Stimulated activated CD8-positive, alpha-beta memory T cell treated with anti-CD3 and anti-CD28 coated beads, Interleukin-7, amount 100 ng/mL, for 48 hours (primary cell): Measurements from ENCODE around the gene CCL4.
"Not testable (repeated sequence)": the region's sequence is repeated elsewhere in the genome, so short reads cannot be mapped to it uniquely, and the experiment has no call there.

Experiments
- DNase-seq, 2 donors: peaks; one replicate each; pipeline ENCODE4 v3.0.0-alpha.2; 2020; ENCODE audit warnings: low read depth in 1 of 2; ENCODE audit errors: extremely low read depth in 1 of 2

Gene CCL4

GRCh38 chr17:36103401-36103975 is at the start of gene CCL4:
CCL4 (plus strand) TSS chr17:36103827; CDS start chr17:36103906, 79 bp downstream.
- DNase-seq: peak; percentile 45 to 56

DNA sequence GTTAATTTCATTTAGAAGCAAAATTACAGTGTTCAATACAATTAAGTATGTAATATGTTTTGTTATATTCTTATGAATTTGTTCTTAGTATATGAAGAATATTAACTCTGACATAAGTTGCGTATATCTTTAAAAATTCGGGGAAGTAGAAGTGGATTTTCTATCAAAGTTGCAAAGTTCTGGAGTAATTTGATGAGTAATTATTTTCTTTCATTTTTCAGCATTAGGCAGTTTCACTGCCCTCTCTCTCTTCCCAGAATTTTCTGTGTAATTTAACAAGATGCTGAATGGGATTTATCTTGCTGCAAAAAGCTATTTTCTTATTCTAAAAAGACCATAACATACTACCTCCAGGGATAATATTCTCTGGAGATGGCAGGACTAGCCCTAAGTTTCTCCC is 48.5 kb upstream of the CCL4 start:
- no peak for DNase-seq

- DNase-seq: no peak
Measured at GRCh38 chr17:36055921-36056520, 47.6 kb upstream of the CCL4 start.

GRCh38 chr17:36057911-36058310 is 45.7 kb upstream of the CCL4 start:
- DNase-seq: no peak

DNA sequence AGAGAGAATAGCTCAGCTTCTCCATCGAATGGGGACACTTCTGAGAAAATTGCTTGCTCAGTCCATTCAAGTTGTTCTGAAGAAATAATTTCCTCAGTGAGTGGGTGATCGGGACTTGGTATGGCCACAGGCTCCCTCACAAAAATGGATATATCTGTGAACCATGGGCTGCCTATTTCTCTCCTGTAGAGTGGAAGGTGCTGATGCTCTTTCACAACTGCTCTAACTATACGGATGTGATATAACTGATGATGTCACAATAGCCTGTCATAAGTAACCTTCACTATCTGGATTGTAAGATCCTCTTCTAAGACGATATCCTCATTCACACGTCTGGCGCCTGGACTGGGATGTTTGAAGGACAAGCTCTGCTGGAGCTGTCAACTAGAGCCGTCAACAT is 44.2 kb upstream of the CCL4 start:
- DNase-seq: no peak

DNA sequence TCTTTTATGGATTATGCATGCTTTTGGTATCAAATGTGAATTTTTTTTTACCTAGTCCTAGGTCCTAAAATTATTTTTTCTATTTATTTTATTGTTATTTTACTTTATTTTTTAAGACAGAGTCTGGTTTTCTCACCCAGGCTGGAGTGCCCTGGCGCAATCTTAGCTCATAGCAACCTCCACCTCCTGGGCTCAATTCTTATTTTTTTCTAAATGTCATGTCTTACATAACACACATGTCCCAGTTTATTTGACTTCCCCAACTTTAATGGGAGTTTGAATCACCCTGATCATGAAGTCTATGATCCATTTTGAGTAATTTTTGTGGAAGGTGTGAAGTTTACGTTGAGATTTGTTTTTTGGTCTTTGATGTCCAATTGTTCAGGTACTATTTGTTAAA is 42.8 kb upstream of the CCL4 start:
- no peak for DNase-seq

GRCh38 chr17:36063786-36064541 is 39.7 kb upstream of the CCL4 start, which contains the start of gene CCL18:
CCL18 (plus strand) TSS chr17:36064272; CDS start chr17:36064343, 71 bp downstream.
- no peak for DNase-seq

DNA sequence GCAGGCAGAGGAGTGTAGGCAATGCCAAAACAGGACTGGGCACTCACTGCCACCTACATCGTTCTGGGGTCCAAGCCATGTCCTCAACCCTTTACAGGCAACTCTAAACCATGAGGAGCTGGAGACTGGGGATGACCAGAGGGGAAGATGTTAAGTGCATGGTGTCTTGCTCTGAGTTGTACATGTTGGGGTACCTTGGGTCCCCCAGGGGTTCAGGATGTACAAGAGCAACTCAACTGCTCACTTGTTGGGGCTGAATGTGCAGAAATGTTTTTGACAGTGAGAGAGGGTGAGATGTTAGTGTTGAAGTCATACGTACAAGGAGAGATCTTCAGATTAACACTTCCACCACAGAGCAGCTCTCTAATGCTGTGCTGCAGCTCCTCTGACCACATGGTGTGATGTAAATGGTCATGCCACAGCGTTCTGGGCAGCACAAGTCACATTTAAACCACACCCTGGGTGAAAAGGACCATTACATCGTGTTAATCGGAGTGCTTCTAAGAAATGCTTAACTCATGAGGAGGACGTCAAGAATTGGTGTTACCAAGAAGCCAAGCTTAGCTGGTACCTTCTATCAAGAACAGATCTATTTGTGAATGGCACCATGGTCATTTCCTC is 37.2 kb upstream of the CCL4 start:
- DNase-seq: no peak

GRCh38 chr17:36068524-36068923 is 35.1 kb upstream of the CCL4 start:
- DNase-seq: no peak

DNA sequence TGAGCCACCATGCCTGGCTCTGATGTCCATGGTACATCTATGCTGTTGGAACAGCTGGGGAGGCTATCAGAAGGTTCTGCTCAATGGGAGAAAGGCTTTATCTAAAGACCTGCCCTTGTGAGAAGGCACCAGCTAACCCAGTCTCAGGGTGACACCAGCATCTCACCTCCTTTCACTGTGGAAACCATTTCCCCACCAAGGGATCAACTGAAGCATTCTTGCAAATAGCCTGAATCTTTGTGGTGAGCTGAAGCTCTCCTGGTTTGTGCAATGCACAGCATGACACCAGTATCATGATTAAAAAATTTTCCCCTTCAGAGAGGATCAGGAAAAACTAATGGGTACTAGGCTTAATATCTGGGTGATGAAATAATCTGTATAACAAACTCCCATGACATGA is 34.5 kb upstream of the CCL4 start:
- DNase-seq: no peak

DNA sequence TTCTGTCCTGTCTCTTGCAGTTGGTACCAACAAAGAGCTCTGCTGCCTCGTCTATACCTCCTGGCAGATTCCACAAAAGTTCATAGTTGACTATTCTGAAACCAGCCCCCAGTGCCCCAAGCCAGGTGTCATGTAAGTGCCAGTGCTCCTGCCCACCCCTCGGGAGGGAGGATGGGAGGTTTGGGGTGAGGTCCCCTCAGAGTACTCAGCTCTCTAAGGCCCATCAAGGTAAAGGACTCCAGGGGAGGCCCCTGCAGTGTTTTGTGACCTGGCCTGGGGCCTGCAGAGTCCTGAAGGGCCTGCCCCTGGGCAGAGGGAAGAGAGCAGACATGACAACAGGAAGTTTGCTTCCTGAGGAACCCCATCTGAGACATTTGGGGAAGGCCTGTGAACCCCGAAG is 33.2 kb upstream of the CCL4 start:
- no peak for DNase-seq

- DNase-seq: no peak
Measured at GRCh38 chr17:36071751-36072150, 31.9 kb upstream of the CCL4 start.

DNA sequence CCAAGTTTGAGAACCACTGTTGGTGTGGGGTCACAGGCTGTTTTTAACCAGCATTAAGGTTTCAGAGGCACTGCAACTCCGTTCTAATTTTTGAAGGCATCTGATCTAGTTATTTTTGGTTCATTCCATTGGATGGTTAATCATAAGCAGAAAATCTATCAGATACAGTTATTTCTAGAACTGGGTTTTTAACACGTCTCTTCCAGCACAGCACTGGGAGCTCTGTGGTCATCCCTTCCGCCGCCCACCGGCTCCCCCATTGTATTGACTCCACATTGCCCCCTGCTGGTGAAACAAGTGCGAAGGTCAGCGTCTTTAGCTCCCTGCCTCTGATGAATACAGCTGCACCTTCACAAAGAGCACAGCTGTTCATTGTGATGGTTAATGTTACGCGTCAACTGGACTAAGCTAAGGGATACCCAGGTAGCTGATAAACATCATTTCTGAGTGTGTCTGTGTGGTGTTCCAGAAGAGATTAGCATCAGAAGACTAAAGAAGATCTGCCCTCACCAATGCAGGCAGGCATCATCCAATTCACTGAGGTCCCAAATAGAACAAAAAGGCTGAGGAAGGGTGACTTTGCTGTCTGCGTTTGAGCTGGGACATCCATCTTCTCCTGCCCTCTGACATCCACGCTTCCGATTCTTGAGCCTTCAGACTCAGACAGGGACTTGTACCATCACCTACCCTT is 31.1 kb upstream of the CCL4 start:
- DNase-seq: peak in 1 of 2 donors; percentile 74

GRCh38 chr17:36074365-36074764 is 29.3 kb upstream of the CCL4 start:
- DNase-seq: no peak

GRCh38 chr17:36081681-36082471 is 21.8 kb upstream of the CCL4 start:
- not testable (repeated sequence) for DNase-seq

- peak; percentile 50 to 70 for DNase-seq
Measured at GRCh38 chr17:36082482-36083120, 21.0 kb upstream of the CCL4 start.

GRCh38 chr17:36083691-36084090 is 19.9 kb upstream of the CCL4 start:
- not testable (repeated sequence) for DNase-seq

DNA sequence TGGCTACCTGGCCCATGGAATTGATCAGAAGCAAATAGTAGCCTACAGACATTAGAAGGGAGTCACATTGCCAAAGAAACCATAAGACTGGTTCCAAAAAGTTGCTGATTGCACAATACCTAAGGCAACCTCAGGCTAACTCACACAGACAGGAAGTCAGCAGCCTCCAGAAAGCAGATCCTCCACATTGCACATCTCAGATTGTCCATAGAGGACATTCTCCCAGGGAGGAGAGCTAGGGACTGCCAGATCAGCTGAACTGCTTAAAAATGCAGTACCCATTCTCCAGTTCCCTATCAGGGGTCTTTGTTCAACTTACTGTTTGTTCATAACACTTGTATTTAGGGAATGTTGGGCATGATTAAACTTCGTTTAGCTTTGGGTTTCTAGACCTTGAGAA is 17.9 kb upstream of the CCL4 start:
- no peak for DNase-seq

DNA sequence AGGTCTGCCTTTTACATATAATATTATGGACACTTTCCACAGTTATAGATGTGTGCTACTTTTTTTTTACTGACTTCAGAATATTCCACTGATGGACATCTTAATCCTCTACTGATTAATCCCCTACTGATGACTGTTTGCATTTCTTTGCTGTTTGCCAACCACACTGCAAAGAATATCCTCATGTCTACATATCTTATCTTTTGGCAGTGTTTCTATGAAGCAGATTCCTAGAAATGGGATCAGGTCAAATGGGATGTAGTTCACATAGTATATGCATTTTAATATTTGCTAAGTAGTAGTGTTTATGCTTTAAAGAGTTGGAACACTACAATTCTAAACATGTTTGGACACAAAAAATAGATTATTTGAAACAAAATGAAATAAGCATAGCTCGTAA is 16.8 kb upstream of the CCL4 start:
- no peak for DNase-seq

- DNase-seq: not testable (repeated sequence)
Measured at GRCh38 chr17:36087471-36087870, 16.2 kb upstream of the CCL4 start.
